ENCODE data around the gene NSD1.
"Not testable (repeated sequence)": the region's sequence is repeated elsewhere in the genome, so short reads cannot be mapped to it uniquely, and the experiment has no call there.

The NSD1 gene

DNA sequence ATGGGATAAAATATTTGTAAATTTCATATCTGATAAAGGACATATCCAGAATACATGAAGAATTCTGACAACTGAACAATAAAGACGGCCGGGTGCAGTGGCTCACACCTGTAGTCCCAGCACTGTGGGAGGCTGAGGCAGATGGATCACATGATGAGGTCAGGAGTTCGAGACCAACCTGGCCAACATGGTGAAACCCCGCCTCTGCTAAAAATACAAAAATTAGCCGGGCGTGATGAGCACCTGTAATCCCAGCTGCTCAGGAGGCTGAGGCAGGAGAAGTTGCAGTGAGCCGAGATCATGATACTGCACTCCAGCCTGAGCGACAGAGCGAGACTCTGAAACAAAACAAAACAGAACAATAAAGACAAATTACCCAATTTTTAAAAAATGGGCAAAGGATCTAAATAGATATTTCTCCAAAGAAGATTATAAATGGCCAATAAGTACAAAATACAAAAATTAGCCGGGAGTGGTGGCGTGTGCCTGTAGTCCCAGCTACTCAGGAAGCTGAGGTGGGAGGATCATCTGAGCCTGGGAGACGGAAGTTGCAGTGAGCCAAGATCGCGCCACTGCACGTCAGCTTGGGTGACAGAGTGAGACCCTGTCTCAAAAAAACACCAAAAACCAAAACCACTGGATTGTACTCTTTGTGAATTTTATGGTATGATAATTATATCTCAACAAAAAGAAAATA, 9.6 kb upstream of the NSD1 start:
- no peak for DNase-seq (ENCODE audit: low read depth in 1 of 2, low spot score in 1 of 2)

DNA sequence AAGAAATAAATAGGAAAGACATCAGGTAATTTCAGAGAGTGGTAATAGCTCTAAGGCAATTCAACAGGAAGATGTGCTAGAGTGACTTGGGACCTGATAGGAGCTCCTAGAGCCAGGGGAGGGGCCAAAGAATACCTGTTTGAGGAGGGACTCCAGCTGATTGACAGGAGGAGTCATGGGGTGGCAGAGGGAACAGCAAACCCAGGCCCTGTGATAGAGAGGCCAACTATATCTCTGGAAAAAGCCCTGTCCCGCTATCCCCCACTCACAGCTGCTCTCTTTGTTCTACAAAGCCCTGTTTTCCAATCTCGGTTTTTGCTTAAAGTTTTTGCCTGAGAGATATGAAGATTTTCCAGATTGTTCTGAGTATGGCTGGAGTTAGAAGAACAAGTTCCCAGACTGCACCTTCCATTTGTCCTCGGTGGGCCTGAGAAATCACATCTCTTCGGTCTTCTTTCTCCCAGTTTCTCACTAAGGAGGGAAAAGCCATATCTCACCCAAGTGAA, 9.0 kb upstream of the NSD1 start:
- no peak for DNase-seq (ENCODE audit: low read depth in 1 of 2, low spot score in 1 of 2)

DNA sequence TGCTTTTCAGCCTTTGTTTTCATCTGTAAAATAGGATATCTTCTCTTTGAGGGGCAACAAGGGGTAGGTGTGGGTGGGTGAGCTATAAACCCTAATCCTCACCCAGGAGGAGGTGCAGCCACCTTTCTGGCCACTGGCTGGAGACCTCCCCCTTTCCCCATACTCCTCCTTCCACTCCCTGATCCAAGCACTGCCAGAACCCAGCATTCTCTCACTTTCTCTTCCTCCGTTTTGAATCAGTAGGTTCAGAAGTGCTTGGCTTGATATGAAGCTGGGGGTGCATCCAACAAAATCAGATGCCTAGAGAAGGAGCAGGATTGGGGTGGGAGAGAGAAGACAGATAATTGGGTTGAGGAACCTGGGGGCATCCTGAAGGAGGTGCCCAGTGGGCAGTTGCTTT, 6.8 kb upstream of the NSD1 start:
- DNase-seq (ENCODE audit: low read depth in 1 of 2, low spot score in 1 of 2): no peak

DNA sequence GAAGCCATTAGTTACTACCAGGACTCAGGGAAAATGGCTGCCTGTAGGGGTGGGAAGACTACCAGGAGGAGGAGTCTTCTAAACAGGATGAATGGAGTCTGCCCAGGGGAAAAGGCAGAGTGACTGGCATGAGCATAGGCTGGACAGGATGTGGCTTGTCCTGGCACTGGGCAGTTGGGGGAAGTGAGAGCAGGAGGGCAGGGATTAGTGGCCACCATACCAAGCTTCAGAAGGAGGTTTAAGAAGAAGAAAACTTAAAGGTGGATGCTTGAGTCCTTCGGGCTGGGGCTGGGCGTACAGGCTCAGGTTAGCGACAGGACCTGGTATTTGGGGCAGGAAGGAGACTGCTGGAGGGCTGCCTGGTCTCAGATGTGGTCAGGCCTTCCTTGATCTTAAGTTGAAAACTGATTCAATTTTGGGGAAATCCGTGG, 5.0 kb upstream of the NSD1 start:
- DNase-seq (ENCODE audit: low read depth in 1 of 2, low spot score in 1 of 2): no peak

DNA sequence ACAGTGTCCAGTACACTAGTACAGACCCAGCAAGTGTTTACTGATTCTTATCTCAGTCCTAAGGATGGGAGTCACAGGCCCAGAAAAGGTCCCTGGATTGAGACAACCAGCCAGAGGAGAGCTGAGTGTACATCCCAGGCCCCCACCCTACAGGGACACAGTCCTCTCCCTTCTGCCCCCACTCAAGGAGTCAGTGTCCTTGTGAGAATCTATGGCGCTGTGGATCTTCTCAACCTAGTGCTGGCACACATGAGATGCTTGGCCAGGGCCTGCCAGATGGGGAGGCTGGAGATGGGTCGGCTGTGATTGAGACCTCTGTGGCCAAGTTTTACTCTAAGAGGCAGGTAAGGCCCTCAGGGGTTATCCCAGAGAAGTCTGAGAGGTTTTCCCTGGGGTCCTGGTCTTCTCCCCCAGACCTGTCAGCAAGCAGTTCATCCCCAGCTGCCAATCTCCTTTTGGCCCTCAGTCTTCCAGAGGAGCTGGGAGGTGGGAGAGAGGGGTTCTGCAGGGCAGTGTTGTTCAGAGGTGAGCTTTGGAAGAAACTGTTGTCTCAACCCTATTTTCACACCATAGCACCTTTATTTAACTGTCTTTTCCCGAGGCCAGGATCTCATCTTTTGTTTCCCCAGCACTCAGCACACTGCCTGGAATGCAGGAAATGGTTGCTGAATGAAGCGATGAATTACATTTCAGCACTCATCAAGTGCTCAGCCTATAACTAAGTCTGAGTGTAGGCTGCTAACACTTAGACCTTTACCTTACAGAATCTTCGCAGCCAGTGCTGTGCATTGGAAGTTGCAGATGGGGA, 3.2 kb upstream of the NSD1 start:
- no peak for DNase-seq (ENCODE audit: low read depth in 1 of 2, low spot score in 1 of 2)

DNA sequence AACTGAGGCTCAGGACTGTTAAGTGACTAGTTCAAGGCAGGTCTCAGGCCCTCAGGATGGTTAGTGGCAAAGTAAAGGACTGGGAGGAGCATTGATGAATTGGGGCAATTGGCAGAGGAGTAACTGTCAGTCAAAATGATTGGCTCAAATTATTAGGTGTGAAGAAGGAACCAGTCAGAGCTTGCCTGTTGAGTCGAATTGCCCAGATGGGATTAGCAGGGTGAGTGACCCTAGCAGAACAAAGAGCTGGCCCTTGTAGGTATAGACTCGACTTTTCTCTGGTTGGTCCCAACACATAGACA, 2.6 kb upstream of the NSD1 start:
- DNase-seq (ENCODE audit: low read depth in 1 of 2, low spot score in 1 of 2): no peak

DNA sequence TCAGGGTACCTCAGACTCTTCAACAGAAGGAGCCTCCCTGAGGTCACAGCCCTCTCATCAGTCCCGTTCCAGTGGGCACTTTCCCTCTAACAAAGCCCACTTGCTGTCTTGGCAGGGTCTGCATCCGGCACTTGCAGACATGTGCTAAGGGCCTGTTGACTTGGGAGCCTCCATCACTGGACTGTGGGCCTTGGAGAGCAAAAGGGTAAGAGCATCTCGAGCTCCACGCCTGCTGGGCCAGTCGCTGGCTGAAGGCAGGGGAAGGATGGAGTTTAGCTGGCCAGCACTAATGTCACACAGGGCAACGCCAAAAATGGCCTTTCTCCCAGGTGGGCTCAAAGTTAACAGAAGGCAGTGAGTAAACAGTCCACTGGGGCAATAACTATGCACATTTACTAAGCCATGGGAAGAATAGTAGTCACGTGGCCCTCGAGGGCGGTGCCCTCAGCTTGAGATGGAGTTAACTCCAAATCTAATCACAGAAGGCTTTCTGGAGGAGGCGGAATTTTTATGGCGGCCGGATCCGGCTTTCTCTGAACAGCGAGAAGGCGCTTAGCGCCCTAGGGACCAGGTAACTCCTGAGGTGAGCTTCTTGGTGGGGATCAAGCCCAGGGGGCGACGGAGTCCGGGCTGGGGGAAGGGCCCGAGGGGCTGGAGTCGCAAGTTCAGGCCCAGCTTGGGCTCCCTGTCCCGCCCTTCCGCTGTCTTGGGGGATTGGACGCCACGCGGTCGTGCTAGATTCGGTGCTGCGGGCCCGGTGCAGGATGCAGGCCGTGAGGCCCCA, 2.0 kb upstream of the NSD1 start:
- no peak for DNase-seq (ENCODE audit: low read depth in 1 of 2, low spot score in 1 of 2)

DNA sequence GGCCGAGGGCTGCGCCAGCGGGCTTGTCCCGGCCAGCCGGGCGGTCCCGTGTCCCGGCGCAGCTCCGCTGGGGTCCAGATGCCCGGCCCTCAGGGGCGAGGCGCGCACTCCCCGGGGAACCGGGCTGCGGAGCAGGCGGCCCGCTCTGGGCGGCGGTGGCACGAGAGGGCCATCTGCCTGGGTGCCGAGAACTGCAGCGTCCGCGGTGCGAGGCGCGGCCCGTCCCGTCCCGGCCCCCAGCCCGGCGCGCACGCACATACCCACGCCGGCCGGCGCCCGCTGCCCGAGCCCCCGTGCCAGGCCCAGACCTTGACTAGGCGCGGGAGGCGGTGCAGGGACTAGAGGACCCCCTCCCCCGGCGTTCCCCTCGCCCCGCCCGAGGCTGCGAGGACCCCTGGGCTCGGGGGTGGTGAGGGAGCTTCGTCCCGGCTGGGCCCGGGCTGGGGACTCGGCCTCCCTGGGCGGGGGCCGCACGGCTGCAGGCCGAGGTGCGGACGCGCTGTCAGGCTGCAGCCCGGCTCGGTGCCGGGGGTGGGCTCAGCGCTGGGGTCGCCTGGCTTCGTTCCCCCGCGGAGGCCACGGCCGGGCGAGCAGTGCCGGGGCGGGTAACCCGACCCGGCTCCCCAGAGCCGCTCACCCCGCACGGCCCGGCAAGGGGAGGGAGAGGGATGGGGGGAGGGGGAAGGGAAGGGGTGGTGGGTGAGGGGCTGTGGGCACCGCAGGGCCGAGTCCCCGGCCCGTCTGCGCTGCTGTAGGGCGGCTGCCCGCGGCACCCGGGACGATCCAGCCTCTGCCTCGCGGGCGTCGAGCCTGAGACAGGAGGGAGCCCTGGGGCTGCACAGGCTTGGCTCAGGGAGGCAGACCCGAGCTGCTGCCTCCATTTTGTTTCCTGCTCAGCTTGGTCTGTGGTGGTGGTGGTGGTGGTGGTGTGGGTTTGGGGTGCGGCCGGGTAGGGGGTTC, 1.2 kb upstream of the NSD1 start:
- DNase-seq (ENCODE audit: low read depth in 1 of 2, low spot score in 1 of 2): peak in 1 of 2 donors; percentile 22

DNA sequence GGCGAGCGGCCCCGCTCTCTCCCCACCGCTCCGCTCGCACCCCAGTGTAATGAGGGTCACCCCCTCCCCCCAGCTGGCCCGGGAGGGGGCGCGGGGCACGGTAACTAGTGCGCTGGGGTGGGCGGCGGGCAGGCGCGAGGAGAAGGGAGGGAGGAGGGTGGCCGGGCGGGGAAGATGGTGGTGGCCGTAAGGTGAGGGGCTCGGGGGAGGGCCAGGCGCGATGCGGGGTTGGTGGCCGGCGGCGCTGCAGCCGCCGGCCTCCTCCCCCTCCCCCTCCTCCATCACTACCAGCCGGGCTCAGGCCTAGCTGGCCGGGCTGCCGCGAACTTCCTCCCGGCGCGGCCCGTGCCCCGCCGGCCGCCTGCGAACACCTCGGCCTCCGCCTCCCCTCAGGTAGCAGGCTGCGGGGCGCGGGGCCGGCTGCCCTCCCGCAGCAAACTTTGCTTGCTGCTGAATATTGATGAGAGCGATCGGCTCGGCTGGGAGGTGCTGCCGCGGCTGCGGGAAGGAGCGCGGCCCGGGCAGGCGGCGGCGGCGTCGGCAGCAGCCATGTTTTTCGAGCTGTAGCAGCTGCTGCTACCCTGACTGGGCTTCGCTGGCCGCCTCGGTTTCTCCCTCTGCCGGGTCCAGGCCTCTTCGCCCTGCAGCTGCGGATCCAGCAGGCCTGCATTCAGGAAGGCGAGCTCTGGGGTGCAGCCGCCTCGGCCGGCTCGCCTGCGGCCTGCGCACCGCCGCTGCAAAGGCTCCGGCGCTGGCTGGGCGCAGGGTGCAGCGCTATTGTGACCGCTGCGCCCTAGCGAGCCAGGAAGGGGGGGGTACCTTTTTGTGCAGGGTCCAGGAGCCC, 502 bp downstream of the NSD1 start:
- DNase-seq (ENCODE audit: low read depth in 1 of 2, low spot score in 1 of 2): peak in 1 of 2 donors; percentile 22

DNA sequence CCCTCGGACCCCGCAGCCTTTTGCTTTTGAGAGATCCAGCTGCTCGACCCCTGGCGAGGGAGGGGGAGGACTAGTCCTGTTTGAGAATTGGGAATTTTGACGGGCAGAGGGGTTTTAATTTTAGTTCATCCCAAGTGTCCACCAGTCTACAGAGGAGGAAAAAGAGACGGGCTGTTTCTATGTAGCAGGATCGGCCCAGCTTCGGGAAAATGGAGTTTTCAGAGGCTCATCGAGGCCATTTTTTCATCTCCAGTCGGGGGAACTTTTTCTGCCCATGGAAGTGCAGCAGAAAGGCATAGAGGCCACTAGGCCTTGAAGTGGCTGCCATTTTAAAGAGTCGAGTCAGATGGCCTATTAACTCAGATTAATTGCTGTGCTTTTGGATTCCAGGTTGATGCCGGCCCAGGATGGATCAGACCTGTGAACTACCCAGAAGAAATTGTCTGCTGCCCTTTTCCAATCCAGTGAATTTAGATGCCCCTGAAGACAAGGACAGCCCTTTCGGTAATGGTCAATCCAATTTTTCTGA, 1.2 kb downstream of the NSD1 start:
- no peak for DNase-seq (ENCODE audit: low read depth in 1 of 2, low spot score in 1 of 2)

DNA sequence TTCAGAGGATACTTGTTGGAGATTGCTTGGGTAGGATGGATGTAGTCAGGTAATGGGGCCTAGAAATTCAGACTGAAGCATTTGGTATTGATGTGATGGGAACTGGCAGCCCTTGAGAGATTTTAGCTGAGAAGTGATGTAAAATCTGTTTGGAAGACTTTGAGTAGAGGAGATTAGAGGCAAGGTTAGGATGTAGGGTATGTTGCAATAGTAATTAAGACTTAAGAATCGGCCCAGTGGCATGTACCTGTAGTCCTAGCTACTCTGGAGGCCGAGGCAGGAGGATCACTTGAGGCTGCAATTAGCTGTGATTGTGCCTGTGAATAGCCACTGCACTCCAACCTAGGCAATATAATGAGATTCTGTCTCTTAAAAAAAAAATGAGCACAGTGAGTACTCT, 6.7 kb downstream of the NSD1 start:
- DNase-seq (ENCODE audit: low read depth in 1 of 2, low spot score in 1 of 2): no peak

DNA sequence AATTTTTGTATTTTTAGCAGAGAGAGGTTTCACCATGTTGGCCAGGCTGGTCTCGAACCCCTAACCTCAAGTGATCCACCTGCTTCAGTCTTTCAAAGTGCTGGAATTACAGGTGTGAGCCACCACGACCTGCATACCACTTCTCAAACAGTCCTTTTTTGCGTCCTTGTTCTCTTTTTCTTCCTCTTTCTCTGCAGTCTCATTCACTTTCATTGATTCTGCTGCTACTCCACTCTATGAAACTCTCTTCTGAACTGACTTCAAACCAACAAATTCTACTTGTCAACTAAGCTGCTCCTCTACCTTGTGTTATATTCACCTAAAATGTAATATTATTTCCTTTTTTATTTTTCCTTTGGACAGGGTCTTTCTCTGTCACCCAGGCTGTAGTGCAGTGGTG, 7.9 kb downstream of the NSD1 start:
- no peak for DNase-seq (ENCODE audit: low read depth in 1 of 2, low spot score in 1 of 2)

DNA sequence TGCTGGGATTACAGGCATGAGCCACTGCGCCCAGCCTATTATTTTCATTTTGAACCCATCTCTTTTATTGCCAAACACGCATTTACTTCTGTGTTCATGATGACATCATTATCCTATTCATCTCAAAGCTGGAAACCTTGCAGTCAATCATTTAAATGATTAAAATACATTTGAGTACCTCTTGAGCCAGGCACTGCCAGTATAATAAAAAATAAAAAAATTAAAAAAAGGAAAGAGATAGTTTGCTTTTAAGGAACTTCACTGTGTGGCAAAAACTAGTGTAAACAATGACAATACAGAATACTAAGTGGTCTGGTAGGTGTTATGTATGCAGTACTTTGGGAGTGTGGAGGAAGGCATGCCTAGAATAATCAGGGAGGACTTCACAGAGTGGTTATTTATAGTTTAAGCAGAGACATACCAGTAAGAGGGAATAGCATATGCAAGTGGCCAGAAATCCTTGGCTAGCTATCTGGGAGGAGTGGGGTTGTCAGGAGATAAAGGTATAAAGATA, 8.6 kb downstream of the NSD1 start:
- no peak for DNase-seq (ENCODE audit: low read depth in 1 of 2, low spot score in 1 of 2)

DNA sequence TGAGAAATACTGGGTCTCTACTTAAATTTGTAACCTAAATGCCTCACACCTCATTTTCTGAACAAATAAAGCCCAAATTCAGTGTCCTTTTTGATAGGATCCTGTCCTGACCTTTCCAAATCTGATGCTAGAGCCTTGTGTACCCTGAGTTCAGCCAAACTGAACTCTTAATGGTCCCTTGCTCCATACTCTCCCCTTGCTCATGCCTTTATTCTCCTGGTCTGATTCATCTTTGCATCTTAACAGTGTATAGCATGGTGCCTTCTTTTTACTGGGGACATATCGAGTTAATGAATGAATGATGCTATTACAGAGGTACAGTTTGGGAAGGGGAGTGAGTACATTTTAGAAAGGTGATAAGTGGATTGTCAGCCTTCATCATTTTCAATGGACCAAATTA, 9.2 kb downstream of the NSD1 start:
- DNase-seq (ENCODE audit: low read depth in 1 of 2, low spot score in 1 of 2): no peak

DNA sequence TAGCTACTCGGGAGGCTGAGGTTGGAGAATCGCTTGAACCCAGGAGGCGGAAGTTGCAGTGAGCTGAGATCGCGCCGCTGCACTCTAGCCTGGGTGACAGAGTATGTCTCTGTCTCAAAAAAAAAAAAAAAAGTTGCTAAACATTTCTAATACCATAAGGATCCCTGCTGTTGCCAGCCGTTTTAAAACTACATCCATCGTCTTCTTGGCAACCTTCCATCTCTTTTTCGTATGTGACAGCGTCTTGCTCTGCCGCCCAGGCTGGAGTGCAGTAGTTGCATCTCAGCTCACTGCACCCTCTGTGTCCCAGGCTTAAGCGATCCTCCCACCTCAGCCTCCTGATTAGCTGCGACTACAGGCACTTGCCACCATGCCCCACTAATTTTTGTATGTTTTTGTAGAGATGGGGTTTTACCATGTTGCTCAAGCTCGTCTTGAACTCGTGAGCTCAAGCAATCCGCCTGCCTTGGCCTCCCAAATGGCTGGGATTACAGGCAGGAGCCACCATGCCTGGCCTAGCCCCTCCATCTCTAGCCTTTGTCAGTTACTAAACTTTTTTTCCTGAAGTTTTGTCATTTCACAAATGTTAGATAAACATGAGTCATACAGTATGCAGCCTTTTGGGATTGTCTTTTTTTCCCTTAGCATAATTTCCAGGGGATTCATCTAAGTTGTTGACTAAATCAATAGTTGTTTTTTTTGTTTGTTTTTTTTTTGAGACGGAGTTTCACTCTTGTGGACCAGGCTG, 13.5 kb downstream of the NSD1 start:
- no peak for DNase-seq (ENCODE audit: low read depth in 1 of 2, low spot score in 1 of 2)

DNA sequence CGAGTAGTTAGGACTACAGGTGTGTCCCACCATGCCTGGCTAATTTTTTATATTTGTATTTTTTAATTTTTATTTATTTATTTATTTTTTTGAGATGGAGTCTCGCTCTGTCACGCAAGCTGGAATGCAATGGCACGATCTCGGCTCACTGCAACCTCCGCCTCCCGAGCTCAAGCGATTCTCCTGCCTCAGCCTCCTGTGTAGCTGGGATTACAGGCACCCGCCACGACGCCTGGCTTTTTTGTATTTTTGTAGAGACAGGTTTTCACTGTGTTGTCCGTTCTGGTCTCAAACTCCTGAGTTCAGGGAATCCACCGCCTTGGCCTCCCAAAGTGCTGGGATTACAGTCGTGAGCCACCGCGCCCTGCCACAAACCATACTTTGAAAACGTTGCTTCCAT, 16.5 kb downstream of the NSD1 start:
- DNase-seq (ENCODE audit: low read depth in 1 of 2, low spot score in 1 of 2): not testable (repeated sequence)

DNA sequence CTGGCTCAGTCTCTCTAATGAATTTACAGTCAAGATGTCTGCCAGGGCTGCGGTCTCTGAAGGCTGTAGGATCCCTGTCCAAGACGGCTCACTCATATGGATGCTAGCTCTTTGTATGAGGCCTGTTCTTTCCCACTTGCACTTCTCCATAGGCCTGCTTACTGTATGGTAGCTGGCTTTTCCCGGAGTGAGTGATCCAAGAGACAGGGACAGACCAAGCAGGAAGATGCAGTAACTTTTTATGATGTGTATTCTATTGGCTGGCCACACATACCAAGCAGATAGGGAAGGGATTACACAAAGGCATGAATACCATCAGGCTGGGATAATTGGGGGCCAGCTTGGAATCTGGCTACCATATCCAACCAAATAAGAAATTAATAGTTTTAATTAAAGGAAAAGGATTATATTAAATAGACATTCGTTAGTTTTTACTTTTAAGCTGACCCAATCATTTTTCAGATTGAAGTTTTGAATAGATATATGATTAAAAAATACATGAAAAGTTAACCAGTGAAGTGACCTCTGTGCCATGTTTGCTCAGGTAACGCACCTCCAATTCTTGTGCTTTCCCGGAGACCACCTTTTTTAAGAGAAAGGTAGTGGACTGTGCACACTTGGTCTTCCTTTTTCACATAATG, 20.6 kb downstream of the NSD1 start:
- DNase-seq (ENCODE audit: low read depth in 1 of 2, low spot score in 1 of 2): no peak

DNA sequence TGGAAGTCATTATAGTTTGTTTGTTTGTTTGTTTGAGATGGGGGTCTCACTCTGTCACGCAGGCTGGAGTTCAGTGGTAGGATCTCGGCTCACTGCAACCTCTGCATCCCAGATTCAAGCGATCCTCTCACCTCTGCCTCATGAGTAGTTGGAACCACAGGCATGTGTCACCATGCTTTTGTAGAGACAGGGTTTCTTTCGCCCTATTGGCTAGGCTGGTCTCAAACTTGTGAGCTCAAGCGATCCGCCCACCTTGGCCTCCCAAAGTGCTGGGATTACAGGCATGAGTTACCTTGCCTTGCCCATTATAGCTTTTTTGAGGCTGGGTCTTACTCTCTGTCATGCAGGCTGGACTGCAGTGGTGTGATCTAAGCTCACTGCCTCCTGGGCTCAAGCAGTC, 28.8 kb downstream of the NSD1 start:
- no peak for DNase-seq (ENCODE audit: low read depth in 1 of 2, low spot score in 1 of 2)
